ENCODE results near the gene TGIF2LX. TPM values are rescaled to one million over a fixed set of nuclear protein-coding genes. Genes with fewer than 3 reads are reported as not detected.

TGIF2LX gene
- not detected for total RNA-seq

DNA sequence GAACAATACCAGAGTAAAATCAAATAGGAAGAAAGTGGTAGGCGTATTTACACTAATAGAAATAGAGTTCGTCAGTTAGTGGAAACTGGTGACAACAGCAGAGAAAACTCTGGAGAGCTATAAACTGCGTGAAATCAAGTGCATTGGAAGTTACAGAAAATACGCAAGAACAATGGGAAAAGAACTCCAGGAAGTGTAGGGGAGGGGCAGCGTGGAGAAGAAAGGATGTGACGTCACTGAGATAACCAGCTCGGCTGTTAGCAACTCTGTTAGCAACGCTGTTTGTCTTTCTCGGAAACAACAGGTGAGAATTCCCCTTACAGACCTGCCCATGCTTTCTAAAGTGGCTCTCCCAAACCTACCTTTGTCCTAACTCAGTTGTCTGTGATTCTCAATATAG lies at the start of gene TGIF2LX:
TSS of gene TGIF2LX (plus strand) at position 244 of the 400 bp plus-strand sequence. CDS start 178 bp downstream, outside the sequence.

